Activated effector memory CD4-positive, alpha-beta T cell treated with Interleukin-2 at 50 U/mL for 16 hours (primary cell): Measurements from ENCODE around the gene MRPS24.
"Not testable (repeated sequence)": the region's sequence is repeated elsewhere in the genome, so short reads cannot be mapped to it uniquely, and the experiment has no call there.

Source experiments
- DNase-seq: peaks from one replicate; pipeline ENCODE4 v3.0.0-alpha.2; 2020

MRPS24 gene

DNA sequence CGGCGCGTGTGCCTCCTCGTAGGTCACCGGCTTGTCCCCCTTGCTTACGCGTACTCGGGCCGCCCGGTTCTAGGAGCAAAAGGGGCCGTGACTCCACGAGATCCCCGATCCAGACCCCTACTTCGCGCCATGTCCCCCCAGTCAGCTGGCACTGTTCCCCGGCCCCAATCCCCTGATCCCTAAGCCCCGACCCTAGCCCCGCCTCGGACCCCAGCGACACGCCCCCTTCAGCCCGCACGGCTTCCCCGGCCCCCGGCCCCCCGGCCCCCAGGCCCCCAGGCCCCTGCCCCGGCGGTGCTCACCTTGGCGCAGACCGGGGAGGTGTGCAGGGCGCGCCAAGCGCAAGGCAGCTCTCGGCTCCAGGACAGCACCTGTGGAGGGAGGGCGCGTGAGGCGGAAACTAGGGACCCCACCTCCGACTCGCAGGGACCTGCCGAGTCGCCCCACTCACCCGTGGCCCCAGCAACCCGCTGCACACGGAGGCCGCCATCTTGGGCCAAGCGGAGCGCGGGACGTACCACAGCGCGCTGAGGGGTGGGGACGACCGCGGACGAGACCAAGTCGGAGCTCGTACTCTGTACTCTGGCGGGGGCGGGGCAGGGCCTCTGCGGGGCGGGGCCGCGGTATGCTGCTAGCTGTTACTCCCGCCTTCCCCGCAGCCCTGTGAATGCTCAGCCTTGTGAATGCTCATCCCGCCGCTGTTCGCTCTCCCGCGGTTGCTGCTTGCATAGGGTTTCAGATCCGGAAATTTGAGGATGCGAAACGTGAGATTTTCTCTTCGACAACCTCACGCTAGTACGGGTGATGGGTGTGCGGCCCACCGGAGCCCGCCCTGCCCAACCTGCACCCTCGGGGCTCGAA is at the start of gene MRPS24:
MRPS24 (minus strand) TSS at position 512 of the 861 bp plus-strand sequence; CDS start at position 490, 22 bp downstream.
- peak; percentile 91 for DNase-seq

DNA sequence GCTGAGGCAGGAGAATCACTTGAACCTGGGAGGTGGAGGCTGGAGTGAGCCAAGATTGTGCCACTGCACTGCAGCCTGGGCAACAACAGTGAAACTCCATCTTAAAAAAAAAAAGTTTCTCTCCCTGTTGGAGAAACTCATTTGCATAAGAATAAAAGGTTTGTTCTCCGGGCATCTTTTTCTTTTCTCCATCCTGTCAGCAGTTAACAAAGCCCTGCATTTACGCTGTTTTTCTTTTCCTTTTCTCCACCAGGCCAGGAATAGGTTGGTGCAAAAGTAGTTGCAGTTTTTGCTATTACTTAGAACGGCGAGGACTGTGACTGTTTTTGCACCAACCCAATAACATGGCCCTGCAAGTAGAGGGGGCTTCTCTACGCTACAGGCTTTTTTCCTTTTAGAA is 46.6 kb upstream of the MRPS24 start:
- no peak for DNase-seq

DNA sequence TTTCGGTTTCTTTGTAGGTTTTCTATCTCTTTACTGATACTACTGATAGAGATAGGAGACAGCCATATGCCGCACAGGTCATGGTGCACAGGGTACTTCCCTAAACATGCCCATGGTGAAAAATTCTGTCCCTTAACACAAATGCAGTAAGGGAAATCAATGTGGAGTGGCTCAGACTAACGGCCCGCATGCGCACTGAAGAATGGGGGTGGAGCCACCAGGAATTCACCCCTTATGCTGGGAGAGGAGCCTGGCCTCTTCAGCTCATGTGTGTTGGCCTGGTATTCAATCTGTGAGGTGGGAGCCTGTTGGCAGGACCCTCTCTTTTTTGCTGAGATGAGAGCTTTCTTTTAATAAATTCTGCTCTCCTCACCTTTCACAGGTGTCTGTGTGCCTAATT is 45.5 kb upstream of the MRPS24 start:
- DNase-seq: no peak

DNA sequence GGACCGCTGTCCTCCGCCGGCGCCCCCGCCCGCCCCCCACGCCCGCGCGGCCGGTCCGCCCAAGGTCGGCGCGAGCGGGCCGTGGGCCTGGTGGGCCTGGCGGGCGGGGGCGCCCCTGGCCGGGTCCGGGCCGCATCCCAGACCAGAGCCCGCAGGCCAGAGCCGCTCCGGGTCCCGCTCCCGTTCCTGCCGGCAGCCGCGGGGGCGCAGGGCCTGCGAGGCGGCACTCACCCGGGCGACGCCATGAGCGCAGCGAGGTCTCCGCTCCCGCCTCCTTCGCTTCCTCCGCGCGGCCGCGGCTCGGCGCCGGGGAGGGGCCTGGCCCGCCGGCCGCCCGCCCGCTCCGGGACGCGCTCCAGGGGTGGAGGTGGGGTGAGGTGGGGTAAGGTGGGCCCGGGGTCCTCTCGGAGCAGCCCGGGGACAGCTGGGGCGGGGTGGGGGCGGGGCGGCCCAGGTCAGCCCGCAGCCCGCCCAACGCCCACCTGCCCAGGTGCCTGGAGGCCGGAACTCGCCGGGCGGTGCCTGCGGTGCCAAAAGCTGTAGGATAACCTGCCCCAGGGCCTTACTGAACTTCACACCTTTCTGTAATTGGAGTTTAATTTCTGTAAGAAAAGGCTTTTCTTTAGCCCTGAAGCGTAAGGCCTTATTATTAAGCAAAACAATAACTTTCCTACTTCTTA is 37.2 kb upstream of the MRPS24 start, which contains the start of gene URGCP:
URGCP (minus strand) TSS at position 266 of the 680 bp plus-strand sequence; CDS start at position 245, 21 bp downstream.
- DNase-seq: peak; percentile 37

DNA sequence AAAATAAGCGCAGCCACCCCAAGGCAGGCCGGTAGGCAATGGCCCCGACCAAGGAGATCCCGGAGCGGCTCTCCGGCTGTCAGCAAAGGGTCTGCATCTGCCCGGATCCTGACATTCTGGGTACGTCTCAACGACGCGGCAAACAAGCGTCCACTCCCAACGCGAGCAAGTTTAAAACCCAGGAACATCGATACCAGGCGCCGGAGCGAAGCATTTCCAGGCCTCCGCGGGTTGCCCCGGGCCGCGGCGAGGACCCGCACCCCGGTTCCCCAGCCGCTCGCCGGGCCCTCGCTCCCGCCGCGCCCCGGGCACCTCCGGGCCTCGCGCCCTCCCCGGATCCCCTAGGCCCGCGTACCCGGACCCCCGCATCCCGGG is 36.6 kb upstream of the MRPS24 start:
- peak; percentile 7 for DNase-seq

DNA sequence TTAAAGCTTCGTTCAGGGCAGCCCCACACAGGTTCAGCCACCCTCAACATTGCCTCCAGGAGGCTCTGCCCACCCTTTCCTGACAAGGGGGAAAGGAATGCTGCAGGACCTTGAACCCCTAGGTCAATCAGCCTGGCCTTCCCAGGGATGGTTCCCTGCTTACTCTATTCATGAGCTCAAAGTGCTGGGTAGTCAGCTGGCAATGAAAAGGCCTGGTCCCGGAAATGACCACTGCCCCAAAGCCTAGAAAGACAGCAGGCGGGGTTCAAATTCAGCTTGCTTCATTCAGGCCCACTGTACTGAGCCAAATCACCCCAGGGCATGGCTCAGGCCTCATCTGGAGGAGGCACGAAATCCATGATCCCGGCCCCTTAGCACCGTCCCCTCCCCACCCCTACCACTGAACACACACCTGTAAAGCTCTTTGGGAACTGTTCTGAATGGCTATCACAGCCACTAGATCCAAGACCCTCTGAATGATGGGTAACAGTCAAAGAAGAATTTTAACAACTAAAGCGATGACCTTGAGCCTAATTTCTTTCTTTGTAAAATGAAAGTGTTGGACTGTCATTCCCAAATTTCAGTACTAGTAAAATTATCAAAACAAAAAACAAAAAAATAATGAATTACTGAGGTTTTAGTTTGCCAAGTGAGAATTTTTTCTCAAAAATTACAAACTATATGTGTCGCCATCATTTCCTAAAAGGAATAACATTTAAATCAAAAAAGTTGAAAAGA is 36.1 kb upstream of the MRPS24 start:
- no peak for DNase-seq

DNA sequence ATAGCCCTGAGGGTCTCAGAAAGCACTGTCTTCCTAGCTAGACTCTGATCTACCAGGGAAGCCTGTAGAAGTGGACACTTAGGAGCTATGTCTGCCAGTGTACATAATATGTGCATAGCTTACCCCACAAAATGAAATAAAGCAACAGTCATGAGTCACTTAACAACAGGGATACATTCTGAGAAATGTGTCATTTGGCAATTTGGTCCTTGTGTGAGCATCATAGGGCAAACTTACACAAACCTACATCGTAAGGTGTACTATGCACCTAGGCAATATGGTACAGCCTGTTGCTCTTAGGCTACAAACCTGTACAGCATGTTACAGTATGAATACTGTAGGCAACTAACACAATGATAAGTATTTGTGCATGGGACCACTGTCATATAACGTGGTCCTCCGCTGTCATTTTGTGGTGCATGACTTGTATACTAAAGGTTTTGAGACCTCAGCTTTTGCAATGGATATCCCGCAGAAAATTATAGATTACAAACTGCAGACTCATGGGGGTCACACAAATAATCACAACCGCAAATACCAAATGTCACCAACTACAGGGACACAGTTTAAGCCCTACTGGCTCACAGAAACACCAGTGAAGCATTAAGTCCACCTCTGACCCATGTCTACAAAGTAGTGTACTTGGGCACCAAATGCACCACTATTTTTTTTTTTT is 35.4 kb upstream of the MRPS24 start:
- no peak for DNase-seq

DNA sequence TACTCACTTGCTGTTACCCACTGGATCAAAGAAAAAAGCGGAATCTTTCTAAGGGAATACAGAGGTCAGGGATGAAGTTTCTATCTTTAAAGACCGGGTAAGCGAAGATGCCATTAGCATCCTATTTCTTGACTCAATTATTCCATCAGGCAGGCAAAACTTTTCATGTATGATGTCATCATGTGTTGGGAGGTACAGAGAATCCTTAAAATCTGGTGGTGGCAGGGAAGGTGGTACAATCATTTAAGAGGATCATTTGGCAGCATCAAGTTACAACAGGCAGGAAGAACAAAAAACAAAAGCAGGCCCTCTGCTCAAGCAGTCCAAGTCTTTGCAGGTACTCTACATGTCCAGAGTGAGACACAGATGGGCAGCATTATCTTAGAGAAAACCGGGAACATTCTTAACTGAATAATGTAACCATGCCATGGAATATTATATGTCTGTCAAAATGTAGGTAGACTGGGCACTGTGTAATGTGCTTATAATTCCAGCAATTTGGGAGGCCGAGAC is 33.3 kb upstream of the MRPS24 start:
- no peak for DNase-seq

DNA sequence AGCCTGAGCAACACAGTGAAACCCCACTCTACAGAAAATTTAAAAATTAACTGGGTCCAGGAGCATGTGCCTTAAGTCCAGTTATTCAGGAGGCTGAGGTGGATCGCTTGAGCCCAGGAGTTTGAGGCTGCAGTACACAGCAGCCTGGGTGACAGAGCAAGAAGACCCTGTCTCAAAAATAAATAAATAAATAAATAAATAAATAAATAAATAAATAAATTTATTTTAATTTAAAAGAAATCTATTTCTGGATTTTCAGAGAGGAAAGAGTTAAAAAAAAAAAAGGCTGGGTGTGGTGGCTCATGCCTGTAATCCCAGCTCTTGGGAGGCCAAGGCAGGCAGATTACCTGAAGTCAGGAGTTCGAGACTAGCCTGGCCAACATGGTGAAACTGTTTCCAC is 29.3 kb upstream of the MRPS24 start:
- not testable (repeated sequence) for DNase-seq

DNA sequence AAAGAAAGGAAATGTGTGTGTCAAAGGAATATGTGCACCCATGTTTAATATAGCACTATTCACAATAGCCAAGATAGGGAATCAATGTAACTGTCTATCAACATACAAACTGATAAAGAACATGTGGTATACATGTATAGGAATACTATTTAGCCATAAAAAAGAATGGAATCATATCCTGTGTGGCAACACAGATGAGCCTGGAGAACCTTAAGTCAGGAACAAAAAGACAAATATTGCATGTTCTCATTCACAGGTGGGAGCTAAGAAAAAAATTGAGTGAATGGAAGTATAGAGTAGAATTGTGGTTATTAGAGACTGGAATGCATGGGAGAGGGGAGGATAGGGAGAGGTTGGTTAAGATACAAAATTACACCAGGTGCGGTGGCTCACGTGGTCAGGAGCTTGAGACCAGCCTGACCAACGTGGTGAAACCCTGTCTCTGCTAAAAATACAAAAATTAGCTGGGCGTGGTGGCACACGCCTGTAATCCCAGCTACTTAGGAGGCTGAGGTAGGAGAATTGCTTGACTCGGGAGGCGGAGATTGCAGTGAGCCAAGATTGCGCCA is 26.6 kb upstream of the MRPS24 start:
- DNase-seq: no peak

DNA sequence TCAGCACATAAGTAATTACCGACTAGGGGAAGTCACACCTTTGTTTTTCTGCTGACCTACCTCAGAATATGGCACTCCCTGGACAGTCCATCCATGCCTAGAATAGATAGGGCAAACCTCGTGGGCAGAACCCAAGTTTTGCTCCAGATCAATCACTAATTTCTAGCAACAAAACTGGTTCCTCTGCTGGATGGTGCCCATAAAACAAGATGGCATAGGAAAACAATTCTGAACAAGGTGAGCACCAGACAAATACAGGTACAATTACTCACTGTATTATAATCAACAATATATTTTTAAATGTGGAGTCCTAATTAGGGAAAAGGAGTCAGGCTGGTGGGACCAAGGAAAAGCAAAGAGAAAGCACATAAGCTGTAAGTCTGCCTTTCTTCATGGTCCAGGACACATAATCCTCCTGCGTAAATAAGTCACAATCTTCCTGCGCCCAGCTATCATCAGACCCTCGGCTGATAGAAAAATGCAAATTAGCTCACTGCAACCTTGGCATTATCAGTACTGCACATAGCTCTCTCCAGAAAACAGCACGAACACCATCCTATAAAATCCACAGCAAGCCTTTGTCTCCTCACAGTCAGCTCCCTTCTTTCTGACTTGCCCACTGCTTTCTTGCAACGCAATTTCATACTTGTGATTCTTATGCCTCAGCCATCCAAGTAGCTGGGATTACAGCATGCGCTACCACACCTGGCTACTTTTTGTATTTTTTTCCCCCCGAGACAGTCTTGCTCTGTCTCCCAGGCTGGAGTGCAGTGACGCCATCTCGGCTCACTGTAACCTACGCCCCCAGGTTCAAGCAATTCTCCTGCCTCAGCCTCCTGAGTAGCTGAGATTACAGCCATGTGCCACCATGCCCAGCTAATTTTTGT is 22.0 kb upstream of the MRPS24 start:
- DNase-seq: no peak

DNA sequence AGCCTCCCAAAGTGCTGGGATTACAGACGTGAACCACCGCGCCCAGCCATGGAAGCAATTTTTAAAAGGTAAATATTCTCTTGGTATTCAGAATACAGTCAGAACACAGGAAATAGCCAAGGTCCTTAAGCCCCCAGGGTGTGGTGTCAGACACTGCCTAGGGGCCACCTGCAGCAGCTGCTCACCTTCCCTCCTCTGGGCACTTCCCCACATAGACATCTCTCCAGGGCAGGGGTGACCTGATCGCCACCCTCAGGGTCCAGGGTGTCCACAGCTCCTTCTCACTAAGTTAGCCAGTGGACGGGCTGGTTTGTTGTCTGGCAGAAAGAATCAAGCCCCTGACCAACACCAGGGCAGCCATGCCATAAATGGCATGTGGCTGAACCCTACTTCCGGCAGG is 21.2 kb upstream of the MRPS24 start:
- DNase-seq: no peak

DNA sequence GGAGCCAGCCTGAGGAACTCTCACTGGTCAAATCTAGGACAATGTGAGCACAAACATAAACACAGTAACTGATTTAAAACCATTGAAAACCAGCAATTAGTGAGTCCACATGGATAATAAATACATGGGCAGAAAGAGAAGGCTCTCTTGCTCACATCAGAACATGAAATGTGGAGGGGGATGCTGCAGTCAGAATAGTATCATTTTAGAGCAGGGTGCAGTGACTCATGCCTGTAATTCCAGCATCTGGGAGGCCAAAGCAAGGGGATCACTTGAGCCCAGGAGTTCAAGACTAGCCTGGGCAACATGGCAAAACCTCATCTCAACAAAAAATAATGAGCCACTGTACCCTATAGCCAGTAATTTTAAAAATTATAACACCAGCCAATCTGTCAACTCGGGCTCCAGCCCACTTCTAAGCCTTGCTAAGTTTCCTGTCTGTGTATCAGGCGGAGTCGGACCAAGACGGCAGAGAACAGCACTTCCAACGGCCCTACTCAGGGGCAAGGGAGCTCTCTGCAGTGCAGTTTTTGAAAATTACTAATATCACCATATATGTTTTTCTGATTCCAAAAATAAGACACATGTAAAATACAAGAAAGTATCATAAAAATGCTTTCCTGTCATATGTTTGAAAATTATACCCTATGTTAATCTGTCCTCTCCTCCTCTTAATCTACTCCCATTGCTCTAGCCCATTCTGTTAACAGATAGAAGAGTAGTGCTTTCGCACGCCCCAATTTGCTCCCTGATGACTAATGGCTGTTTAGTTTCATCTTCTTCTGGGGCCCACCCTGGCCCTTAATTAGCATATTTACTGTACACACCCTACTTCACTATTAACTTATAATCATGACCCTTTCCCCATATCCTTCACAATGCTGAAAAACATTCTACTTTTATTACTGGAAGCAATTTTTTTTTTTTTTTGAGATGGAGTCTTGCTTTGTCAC is 20.0 kb upstream of the MRPS24 start:
- no peak for DNase-seq

DNA sequence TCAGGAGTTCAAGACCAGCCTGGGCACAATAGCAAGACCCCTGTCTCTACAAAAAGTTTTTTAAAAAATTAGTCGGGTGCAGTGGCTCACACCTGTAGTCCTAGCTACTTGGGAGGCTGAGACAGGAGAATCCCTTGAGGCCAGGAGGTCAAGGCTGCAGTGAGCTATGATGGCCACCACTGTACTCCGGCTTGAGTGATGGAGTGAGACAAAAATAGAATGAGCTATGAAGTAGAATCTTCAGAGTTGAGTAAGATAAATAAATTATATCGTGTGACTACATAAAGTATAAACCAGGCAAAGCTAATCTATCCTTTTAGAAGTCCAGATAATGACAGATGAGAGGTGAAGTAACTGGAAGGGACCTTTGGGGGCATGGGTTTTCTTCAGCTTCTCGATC is 15.3 kb upstream of the MRPS24 start:
- no peak for DNase-seq

DNA sequence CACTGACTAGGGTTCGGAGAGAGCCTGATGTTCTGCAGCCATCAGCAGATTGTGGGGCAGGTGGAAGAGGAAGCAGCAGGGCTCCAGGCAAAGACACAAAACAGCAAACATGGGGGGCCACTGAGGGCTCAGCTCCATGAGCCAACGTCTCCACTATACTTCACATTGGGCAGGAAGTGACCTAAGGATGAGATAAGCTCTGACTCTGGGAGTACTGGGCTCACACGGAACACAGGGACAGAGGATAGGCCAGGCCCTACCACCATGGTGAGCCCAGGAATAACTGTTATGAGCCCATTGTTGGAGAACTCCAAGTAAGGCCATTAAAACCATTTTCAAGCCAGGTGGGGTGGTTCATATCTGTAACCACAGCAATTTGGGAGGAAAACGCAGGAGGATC is 14.9 kb upstream of the MRPS24 start:
- DNase-seq: no peak

DNA sequence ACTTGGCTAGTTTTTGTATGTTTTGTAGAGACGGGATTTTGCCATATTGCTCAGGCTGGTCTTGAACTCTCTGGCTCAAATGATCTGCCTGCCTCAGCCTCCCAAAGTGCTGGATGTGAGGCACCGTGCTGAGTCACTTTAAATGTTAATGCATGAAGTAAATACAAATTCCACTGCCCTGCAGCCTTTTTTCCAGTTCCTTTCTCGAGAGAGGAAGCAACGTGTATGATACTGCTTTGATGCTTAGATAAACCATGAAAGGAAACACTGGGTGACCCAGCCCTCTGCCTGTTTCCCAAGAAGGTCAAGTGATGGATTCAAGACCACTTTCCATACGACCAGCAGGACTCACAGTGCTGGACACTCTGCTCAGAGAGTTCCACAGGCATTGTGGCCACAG is 11.3 kb upstream of the MRPS24 start:
- no peak for DNase-seq

DNA sequence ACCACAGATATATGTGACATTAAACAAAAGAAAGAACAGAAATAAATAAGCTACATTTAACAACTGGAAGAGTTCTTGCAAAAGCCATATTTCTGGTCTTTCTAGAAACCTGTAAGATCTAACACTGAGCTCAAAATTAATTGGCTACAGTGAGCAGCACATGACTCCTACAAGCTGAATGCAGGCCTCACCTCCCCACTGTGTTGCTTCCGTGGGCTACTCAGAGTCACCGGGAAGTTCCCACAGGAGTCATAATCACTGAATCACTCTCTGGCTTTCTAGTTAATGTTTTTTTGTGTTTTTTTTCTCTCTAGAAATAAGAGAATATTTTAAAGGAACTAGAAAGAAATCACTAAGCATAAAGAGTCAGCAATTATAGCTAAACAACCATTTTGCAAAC is 10.2 kb upstream of the MRPS24 start:
- DNase-seq: no peak

DNA sequence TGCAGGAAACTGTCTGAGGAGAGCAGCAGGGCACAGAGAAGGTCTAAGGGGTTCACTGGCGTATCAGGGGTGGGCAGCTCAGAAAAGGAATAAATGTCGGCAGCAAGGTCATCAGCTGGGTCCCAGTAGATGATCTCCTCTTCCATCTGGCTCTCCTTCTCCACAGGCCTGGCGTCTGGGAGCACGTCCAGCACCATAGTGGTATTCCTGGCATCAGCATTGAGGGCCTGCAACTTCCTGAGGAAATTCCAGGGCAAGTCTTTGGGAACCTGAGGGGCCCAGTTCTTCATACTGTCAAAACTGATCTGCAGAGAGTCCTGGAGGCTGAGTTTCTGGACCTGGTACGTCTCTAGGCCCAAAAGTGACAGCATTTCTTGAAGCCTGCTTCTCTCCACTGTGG is 9.6 kb upstream of the MRPS24 start:
- no peak for DNase-seq

DNA sequence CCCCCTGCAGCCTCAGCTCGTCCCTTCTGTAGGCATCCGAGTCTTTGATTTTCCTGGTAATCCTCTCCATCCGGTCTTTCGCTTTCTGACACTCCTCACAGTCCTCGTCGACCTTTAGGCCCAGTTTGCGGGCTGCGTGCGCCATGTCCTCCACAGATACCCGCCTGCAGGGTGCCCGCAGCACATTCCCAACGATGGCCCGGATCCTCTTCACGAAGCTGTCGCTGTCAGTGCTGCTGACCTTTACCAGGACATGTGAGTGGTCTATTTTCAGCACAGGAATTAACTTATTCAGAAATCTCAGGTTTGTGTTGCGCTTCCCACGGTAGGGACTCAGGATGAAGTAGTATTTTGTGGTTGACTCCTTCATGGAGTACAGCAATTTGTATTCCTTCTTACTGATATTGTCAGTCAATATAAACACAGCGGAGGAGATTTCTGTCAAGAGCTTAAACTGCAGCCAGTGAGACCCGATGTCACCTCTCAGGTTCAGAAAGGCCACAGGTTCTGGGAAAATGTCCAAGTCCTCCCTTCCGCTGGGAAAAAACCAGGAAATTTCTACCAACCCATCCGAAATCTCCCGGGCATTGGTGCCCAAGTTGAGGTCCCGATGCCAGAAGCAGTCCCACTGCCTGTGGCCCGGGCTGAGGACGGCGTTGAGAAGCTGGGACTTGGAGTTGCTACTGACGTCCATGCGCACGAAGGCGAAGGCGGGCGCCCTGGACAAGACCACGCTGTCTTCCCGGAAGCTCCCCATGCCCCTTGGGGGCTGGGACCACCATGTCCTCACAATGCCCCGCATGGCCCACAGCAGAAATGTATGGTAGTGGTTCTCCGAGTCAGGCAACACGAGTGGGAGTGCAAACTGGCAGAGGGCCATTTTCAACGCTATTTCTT is 8.9 kb upstream of the MRPS24 start:
- no peak for DNase-seq
